Stimulated activated CD4-positive, alpha-beta T cell treated with anti-CD3 and anti-CD28 coated beads, Interleukin-12 subunit alpha, Interleukin-12 subunit beta, amount 100 ng/mL, for 48 hours (primary cell): ENCODE data around the gene SRBD1.

ENCODE experiments used
- DNase-seq, 3 donors: peaks; one replicate each; pipeline ENCODE4 v3.0.0-alpha.2; 2020; ENCODE audit warnings: low read depth in 2 of 3, low spot score in 1 of 3

Gene SRBD1

GRCh38 chr2:45483997-45484396 is 127.1 kb downstream of the SRBD1 start:
- no peak for DNase-seq

DNA sequence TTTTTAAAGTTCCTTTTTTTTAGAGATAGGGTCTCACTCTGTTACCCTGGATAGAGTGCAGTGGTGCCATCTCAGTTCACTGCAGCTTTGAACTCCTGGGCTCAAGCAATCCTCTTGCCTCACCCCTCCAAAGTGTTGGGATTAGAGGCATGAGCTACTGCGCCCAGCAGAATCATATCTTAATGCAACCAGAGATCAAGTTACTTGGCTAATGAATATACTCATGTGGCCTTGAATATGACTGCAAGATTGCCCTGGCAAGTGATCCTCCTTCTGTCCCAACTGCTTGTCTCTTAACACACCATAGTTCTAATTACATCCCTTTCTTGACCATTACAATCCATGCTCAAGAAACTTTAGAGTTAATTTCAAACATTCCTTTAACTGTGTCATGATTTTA is 133.5 kb downstream of the SRBD1 start:
- DNase-seq = no peak

DNA sequence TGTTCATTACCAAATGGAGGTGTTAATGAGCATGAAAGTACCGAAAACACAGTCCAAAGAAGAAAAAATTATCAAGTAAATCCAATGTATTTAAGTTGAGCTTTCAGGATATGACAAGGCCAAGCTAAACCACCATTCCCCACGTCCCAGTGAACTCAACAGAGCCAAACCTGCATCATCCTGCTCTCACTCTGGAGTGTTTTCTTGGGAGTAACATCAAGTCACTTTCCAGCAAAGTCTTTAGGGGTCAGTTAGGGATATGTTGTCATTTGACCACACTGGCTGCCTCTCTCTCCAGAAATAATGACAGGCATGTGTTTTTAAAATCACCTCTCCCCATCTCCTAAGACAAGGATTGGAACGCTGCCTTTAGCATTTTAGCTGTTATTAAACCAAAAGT is 140.5 kb downstream of the SRBD1 start:
- DNase-seq = no peak

DNA sequence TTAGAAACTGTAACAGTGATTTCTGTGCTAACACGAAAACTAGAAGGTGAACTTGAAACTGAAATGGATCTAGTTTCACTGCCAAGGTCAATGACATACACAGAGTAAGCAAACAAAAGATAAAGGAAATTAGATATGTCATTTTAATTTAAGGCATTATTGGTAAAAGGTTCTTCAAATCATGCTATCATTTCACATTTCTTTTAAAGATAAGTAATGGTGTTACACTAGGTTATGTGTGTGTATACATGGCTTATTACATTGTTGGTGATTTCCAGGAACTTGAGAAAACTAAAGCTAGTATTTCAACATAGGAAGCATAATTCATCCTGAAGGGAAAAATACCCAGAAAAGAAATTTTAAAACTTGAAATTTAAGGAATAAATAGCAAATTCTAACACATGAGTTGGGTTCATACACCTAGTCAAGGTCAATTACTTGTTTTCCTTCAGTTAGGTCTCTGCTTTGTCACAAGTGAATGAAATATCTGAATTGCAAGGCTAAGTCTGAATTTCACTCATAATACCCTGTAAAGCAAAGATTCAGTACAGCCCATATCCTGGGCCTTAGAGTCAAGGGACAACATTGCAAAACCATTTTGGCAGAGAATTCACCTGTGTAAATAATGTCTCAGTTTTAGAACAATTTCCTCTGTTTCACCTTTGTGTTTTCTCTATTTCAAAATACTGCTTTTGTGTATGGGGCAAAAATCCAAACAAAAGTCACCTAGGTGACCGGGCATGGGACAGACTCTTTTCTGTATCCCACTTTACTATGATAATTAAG is 141.6 kb downstream of the SRBD1 start:
- DNase-seq = no peak

GRCh38 chr2:45468279-45468678 is 142.8 kb downstream of the SRBD1 start:
- no peak for DNase-seq

DNA sequence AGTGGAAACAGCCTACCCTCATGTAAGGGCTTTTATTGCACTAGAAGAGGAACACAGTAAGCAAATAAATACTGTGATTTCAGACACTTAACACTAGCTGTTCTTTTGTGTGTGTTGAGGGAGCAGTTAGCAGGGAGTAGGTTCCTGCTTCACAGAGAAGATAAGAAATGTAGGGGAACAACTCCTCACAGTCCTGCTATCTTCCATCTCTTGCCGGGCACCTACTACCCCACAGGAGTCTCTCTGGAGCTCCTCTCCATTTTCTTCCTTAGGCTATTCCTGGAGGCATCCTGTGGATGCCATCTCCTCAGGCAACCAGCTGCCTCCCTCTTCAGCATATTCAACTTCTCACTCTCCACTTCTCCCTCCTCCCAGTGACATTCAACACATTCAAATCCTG is 145.0 kb downstream of the SRBD1 start:
- DNase-seq = no peak

DNA sequence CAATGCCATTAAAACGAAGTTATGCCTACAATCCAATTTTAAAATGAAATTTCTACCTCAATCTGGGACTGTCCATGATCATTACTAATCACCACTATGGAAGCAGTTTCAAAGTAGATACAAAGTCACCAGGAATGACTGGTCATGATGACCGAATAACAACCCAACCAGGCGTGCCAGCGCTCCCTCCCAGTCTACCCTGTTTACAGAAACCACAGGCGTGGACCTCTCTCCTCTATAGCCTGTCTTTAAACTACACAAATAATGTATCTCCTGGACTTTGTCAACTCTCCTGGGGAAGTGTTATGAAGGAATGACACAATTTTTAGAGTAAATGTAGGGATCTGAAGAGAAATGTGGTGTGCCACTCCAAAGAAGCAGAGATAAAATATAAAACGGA is 150.2 kb downstream of the SRBD1 start:
- DNase-seq = no peak

- no peak for DNase-seq
These were observed 151.2 kb downstream of the SRBD1 start for GRCh38 chr2:45459860-45460259.

DNA sequence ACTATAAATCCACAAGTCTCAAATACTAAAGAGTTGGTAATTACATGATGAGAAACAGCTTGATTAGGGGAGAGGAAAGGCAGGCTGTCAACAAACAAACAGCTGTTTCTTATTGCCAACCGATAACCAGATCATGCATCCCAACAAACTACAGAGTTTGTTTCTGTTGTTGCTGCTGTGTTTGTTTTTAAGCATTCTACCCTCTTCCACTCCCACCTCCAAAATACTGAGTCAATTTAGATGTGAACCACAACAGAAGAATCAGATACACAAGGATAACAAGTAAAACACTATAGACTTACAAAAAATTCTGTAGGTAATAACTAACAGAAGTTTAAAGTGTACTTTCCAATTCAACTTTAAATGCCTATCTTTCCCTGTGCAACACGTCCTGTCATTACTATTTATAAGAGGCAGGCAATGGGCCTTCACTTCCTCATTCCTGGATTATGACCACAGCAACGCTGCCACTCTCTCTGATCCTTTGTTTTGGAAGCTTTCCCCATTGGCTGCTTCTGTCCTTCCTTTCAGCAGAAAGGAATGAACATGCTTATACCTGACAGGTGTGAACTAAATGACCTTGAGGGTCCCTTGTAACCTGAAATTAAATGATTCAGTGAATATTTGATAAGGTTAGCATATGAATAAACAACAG is 152.0 kb downstream of the SRBD1 start:
- DNase-seq = no peak

DNA sequence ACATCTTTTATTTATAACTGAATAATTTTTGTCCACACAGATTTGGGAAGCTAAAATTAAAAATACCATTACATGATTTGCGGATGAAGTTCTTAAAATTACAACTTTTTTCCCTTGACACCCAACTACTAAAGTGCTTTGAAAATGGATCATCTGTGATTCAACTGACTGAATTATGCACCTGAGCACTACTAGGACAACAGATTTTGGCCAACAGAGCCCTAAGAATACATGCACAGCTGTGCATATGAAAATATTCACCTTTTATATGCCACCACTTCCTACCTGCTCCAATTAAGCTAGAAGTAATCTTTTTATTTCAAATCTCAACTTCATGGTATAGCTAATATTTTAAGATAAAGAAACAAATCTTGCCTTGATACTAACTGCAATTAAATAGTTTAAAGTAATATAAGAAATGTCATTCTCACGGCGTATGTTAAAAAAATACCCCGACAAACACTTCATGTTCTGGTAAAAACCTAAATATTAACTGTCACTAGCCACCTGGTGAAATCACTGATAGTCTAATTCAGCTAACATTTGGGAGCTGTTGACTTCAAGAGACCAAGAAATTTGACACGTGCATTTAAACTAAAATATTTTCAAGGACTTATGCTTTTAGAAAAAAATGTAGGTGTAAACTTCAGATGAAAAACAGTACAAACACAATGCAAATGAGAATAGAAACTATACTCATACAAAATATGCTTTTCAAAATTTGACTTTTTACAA is 153.7 kb downstream of the SRBD1 start:
- DNase-seq = no peak

DNA sequence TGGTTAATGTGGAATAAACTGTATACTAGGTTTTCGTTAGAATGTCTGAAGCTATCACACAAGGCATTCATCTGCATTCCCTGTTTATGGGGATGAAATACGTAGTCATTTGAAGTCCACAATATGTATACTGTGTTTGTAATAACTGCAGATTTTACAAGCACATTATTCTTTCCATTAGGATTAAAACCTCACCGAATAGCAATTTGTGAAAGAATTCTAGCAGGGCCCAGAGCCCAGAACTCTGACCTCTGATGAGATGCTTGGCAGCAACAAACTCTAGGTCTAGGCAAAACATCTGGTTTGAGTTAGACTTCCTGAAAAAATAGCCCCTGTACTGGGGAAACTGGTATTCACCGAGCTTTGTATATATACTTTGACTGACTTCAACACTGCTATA is 158.2 kb downstream of the SRBD1 start:
- no peak for DNase-seq

GRCh38 chr2:45450634-45451033 is 160.4 kb downstream of the SRBD1 start:
- DNase-seq = no peak

DNA sequence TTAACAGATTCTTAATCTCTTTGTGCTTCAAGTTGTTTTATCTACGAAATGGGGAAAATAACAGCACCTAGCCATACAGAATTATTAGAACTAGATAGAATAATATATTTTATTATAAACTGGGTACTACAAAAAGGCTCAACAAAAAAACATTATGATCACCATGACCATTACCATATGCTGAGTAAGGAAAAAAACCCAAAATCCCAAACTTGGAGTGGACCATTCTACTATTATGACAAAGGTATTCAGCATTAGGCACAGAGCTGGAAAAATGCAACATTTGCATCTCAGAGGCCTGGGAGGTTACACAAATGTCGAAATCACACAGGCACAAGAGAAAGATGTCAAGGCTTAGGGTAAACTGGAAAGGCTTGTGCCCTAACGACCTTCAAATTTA is 162.8 kb downstream of the SRBD1 start:
- no peak for DNase-seq

DNA sequence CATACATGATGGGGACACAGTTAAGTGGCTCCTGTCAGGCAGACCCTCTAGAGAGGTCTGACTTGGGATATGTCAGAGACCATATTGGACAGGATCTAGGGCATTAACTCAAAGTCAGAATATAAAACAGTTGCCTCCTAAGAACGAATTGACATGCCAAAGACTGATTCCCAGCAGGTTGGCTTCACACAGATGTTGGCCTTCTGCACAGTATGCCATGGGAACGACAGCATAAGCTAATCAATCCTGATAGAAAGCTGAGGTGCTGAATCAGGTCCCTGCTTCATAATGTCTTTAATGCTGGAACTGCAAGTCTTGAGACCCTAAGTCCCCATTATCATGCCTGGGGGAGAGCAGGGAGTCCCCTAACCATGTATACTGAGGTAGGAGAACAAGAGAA is 165.1 kb downstream of the SRBD1 start:
- no peak for DNase-seq

GRCh38 chr2:45445037-45445436 is 166.0 kb downstream of the SRBD1 start:
- no peak for DNase-seq

DNA sequence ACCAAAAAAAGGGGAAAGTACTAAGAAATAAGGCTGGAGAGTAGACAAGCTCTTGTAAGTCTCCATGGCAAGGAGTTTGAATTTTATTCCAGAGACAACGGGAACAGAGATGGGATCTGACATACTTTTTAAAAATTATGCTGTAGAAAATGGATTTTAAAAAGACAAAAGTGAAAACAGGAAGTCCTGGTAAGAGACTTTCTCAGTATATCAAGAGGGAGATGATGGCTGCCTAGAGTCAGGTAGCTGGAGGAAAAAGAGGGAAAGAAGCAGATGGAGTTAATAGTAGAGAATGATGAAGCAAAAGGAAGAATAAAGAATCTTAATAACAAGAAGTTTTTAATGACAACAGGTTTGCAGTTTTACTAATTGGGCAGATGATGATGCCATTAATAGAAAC is 168.1 kb downstream of the SRBD1 start:
- no peak for DNase-seq

GRCh38 chr2:45442026-45442425 is 169.0 kb downstream of the SRBD1 start:
- no peak for DNase-seq

- no peak for DNase-seq
These were observed 169.5 kb downstream of the SRBD1 start for GRCh38 chr2:45441571-45441970.

DNA sequence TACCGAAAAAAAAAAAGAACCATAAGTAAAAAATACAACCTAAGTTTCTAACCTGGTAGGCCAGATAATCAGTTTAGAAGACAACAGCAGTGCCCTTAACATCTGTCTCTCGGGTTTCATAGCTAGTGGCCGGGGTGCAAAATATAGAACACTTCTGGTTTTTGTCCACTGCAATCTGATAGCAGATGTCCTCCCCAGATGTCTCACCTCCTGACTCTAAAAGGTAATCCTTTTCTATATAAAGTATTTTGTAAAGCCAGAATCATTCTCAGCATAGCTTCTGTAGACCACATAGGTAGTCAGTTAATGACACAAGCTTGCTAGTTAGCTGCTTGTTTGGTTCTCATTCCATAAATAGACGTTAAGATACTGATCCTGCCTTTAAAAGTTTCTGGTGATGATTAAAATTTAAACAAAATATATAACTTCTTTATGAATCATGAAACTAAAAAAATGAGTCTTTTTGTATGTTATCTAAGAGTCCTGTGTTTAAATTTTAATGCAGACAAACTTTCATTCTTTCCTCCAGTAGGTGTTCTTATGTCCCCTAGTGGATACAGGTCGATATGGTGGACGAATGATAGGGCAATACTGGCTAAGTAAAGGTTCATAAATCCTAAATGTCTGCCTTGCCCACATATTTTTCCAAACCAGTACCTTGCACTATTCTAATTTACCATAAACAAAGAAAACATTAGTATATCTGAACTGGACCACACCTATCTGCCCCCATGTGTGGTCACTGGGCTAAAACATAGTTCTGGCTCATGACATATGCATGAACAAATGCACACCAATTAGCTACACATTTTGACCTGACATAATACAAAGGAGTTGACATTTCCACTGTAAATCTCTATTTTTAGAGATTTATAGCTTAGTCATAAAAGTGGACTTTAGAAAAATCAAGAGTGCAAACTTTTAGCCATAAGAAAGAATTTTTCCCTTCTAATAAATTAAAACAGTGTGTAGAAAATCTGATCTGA is 171.0 kb downstream of the SRBD1 start:
- no peak for DNase-seq

- DNase-seq = no peak
These were observed 172.0 kb downstream of the SRBD1 start for GRCh38 chr2:45438872-45439665.
